Stimulated activated CD4-positive, alpha-beta T cell treated with anti-CD3 and anti-CD28 coated beads, Interleukin-1b, Interleukin-23, amount 100 ng/mL, for 4 hours (primary cell): Measurements from ENCODE around the gene PSMA2.
A peak's percentile ranks its signal among the peaks of the same experiment; 100 is the strongest.

Experiments used
- DNase-seq, 2 donors: peaks; one replicate each; pipeline ENCODE4 v3.0.0-alpha.2; 2020; ENCODE audit warnings: low read depth in 2 of 2

PSMA2 gene

DNA sequence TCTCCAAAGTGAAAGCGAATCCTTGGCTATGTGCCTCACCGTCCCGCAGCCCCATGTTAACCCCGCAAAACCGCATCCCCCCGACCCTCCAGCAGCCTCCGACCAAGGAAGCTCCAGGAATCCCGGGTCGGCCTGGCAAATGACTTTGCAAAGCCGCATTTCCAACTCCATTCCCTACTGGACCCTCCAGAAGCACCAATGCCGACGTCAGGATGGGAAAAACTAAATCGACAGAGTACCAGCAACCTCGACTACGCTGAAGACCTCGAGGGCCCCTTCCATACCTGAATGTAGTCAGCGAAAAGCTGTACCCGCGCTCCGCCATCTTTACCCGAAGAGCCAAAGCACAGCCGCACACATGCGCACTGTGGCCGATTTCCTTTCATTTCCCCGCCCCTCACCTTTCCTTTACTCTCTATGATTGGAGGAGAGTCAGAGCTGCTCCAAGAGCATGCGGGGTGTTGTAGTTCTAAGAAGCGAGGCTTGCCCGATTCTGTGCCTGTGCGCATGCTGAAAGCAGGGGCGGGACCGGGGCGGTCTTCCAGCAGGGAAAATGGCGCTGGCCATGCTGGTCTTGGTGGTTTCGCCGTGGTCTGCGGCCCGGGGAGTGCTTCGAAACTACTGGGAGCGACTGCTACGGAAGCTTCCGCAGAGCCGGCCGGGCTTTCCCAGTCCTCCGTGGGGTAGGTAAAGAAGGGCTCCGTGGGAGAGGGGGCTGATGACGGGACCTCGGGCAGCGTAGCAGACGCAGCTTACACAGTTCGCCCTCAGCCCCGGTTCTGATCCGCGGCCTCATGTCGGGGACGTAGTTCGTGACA, at the start of gene PSMA2, which contains the start of gene MRPL32:
TSS of gene PSMA2 (minus strand) at position 341 of the 818 bp plus-strand sequence. CDS start at position 325, 16 bp downstream.
TSS of gene MRPL32 (plus strand) at position 543 of the 818 bp plus-strand sequence. CDS start at position 554, 11 bp downstream.
- peak; percentile 84 to 90 for DNase-seq

- no peak for DNase-seq
Observed at GRCh38 chr7:42981601-42982000, 49.6 kb upstream of the PSMA2 start.

- DNase-seq = no peak
Observed at GRCh38 chr7:42980514-42980913, 48.5 kb upstream of the PSMA2 start.

GRCh38 chr7:42980084-42980483, 48.1 kb upstream of the PSMA2 start:
- DNase-seq = no peak

- DNase-seq = no peak
Observed at GRCh38 chr7:42978496-42978895, 46.5 kb upstream of the PSMA2 start.

GRCh38 chr7:42976371-42976770, 44.4 kb upstream of the PSMA2 start:
- DNase-seq = no peak

DNA sequence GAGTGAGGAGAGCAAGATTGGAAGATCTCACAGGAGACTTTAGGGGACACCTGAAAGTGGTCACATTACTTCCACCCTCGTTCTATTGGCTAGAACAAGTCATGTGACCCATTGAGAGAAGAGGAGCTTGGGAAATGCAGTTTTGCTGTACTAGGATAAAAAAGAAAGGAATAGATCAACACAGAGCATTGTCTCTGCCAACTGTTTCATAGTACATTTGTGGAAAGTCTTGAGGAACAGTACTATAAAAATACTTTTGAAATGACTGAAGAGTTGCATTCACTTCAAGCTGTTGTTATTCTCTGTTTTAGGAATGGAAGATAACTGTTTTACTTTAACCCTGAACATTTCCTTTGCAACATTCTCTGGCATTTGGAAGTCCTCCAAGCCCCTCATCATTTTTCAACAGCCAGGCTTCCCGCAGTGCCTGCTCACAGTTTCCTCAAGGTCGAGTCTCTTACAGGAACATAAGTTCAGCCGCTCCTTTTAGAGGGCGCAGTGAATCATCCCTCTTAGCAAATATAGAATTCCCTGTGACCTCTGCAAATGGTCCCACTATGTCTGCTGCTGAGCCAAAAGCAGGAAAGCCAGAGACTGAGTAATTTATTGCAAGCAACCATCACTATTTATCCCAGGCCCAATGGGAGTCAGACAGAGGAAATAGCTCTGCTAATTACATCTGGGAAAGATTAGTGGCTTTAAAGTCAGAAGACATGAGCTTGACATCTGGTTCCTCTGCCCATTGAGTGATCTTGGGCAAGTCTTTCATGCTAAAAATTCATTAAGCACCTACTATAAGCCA, 40.9 kb upstream of the PSMA2 start:
- no peak for DNase-seq

- no peak for DNase-seq
Observed at GRCh38 chr7:42967391-42967790, 35.4 kb upstream of the PSMA2 start.

DNA sequence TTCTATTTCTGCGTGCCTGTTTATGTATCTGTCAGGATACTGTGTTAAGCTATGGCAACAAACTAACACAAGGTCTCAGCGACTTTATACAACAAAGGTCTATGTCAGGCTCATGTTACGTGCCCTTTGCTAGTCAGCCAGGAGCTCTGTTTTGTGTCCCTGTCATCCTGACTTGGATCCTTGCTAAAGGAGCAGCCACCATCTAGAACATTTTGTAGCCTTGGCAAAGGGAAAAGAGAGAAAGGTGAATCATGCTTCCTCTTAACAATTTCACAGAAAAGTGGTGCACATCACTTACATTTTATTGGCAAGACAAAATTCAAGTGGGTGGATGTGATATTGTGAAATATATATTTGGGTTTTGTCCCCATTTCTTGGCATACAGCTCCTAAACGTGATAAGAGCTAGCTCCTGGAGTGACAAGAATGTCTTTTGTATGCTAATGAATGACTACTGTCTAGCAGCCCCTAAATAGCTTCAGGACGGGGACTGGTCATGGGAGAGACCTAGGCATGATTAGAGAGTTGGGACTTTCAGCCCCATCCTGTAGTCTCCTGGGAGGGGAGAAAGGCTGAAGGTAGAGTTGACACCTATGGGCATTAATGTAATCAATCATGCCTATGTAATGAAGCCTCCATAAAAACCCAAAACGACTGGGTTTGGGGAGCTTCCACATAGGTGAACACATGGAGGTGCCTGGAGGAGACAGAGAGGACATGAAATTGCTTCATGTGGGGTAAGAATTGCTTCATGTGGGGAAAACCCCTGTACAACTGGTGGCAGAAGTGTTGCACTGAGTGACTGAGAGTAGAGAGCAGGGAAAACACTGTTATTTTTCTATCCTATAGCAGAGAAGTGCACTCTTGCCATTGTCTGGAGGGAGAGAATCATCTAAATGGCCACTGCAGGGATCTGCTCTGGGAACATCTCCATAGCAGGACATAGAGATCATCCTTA, 33.2 kb upstream of the PSMA2 start:
- no peak for DNase-seq

- DNase-seq = no peak
Observed at GRCh38 chr7:42964293-42964692, 32.3 kb upstream of the PSMA2 start.

- no peak for DNase-seq
Observed at GRCh38 chr7:42961170-42961569, 29.2 kb upstream of the PSMA2 start.

DNA sequence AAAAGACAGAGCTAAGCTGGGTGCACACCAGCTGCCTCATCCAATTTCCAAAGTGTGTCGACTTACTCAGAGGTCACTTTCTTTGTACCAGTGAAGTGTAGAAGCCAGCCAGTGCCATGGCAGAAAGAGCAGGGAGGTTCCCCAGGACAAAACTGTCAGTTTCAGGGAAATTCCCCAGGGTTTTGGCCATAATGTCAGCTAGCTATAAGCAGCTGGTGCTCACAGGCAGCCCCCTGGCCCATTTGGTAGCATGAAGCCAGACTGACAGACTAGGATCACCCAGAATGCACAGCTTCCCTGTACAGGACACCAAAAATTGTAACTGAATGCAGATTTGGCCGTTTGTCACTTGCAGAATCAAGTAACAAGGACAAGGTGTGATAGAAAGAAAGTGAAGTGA, 28.8 kb upstream of the PSMA2 start:
- no peak for DNase-seq

GRCh38 chr7:42959549-42959948, 27.6 kb upstream of the PSMA2 start:
- DNase-seq = no peak

DNA sequence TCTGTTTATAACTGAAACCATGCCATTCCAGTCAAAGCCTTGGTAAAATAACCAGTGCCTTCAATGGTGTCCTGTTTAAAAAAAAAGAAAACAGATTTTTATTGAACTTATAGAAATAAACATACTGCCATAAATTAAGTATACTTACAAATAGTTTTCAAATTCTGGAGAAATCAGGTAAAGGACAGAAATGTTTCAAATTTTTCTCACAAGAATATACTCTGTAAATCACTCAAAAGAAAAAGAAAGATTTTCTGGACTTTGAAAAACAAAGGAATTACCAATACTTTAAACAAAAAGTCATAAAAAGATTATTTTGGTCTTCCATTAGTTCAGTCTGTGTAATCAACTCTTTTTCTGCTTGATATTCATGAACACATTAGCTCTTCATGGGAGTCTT, 24.1 kb upstream of the PSMA2 start:
- DNase-seq = no peak

DNA sequence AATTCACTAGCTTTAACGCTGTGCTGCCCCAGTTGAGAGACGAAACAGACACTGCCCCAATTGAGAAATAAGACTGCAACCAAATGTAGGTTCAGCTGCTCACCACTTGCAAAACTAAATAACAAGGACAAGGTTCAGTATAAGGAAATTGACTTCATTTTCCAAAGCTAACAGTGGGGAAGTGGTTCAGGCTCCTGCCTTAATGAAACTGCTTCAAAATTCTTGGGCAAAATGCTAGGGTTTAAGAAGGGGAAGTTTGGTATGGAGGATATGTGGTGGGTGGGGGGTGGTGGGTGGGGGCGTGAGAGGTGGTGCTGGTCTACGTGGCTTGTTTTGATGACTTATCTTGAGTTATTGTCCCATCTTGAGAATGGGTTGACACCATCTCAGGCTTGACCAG, 22.0 kb upstream of the PSMA2 start:
- no peak for DNase-seq

- DNase-seq = no peak
Observed at GRCh38 chr7:42952328-42952727, 20.4 kb upstream of the PSMA2 start.

DNA sequence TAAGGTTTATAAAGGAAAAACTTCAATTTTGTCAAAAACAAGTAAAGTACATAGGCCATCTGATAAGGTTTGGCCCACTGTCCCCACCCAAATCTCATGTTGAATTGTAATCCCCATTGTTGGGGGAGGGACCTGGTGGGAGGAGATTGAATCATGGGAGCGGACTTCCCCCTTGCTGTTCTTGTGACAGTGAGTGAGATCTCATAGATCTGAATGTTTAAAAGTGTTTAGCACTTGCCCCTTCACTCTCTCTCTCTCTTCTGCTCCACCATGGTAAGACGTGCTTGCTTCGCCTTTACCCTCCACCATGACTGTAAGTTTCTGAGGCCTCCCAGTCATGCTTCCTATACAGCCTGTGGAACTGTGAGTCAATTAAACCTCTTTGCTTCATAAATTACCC, 18.4 kb upstream of the PSMA2 start:
- no peak for DNase-seq

GRCh38 chr7:42947521-42947920, 15.5 kb upstream of the PSMA2 start:
- no peak for DNase-seq

GRCh38 chr7:42946627-42946950, 14.6 kb upstream of the PSMA2 start:
- no peak for DNase-seq

GRCh38 chr7:42945821-42946626, 14.1 kb upstream of the PSMA2 start:
- DNase-seq = no peak
